Cardiac fibroblast (primary cell): ENCODE results near the gene PLA2G1B.

ENCODE experiments used
- DNase-seq, 2 donors: peaks; one replicate each; pipeline versions ENCODE4 v3.0.0 to v3.0.0-alpha.2; 2010; ENCODE audit warnings: low read depth in 2 of 2
- H3K4me3 ChIP-seq, 2 donors: replicated peaks in 1 of 2; 1 replicate in 1 of 2; 2 replicates in 1 of 2; pipeline ENCODE4 v1.5.1; 2011; ENCODE audit warnings: low read depth in 2 of 2, low read length in 2 of 2, mild to moderate bottlenecking in 2 of 2, moderate library complexity in 1 of 2
- CTCF ChIP-seq: IDR thresholded peaks from one replicate; pipeline ENCODE4 v1.5.1; 2011; ENCODE audit warnings: low read depth, mild to moderate bottlenecking, low read length, inconsistent platforms

PLA2G1B gene

DNA sequence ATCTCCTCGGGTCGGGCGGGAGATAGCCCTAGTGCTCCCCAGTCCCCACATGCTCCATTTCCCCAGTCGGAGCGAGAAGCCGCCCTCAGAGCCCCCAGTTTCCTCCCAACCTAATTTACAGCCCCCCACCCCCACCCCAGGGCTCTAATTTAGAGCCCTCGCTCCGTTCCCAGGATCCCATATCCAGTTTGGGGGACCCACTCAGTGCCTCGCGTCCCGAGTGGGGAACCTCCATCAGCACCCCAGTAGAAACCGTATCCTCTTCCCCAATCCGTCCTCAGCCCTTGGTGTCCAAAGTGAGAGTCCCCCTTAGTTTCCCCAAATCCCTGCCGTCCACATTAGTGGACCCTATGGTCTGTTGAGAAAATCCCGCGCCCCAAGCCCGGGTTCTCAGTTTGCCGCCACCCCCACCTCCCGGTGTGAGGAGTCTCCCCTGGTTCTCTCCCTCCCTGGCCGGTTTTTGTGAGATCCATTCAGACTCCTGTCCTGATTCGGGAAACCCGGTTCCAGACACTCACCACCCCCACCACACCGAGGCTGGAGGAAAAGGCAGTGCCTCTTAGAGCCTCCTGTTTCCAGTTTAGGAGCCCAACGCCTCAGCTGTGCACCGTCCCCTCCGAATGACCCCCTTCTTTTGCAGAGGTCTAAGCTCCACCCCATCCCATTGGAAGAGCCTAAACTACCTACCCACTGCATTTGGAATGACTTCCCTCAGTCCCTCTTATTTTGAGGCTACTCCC lies 42.2 kb upstream of the PLA2G1B start:
- DNase-seq = no peak
- no peak for TF ChIP-seq CTCF
- H3K4me3 ChIP-seq = peak overlapping the region in 1 of 2 donors; percentile 11

DNA sequence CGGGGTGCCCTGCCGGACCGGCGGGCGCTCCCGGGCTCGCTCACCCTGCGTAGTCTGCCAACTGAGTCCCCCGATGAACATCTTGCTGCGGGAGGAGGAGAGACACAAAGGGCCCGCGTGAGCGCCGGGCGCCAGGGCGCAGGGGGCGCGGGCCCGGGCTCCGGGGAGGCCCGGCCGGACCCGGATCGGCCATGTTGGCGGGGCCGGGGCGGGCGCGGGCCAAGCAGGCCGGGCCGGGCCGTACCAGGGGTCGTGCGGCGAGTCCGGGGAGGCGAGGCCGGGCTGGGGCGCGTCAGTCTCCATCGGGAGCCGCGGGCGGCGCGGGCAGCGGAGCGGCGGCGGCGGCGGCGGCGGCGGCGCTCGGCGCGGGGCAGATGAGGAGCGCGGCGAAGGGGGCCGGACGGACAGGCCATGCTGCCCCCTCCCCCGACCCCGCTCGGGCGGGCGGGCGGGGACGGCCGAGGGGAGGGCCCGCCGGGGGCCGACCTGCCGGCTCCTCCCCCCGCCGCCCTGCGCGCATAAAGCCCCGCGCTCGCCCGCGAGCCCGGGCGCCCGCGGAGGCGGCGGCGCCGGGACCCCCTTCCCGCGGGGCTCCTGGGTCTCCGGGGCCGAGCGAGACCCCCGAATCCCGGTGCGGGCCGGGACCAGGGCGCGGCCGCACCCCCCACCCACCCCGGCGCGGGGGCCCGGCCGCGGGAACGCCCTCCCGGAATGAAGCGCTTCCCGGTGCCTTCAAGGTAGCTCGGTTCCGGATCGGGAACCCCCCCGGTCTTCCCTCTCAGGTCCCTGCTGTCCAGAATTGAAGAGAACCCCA lies 41.4 kb upstream of the PLA2G1B start, which contains the start of gene MSI1:
Gene MSI1, minus strand, starts transcription at position 376 of the 814 bp plus-strand sequence. Its CDS starts 73 bp downstream, at position 303.
- H3K4me3 ChIP-seq = peak within 1 kb of the TSS in 1 of 2 donors; percentile 11
- no peak for TF ChIP-seq CTCF
- DNase-seq = no peak

GRCh38 chr12:120367924-120368788 lies 40.6 kb upstream of the PLA2G1B start:
- TF ChIP-seq CTCF = no peak
- no peak overlapping the region for H3K4me3 ChIP-seq
- no peak for DNase-seq

DNA sequence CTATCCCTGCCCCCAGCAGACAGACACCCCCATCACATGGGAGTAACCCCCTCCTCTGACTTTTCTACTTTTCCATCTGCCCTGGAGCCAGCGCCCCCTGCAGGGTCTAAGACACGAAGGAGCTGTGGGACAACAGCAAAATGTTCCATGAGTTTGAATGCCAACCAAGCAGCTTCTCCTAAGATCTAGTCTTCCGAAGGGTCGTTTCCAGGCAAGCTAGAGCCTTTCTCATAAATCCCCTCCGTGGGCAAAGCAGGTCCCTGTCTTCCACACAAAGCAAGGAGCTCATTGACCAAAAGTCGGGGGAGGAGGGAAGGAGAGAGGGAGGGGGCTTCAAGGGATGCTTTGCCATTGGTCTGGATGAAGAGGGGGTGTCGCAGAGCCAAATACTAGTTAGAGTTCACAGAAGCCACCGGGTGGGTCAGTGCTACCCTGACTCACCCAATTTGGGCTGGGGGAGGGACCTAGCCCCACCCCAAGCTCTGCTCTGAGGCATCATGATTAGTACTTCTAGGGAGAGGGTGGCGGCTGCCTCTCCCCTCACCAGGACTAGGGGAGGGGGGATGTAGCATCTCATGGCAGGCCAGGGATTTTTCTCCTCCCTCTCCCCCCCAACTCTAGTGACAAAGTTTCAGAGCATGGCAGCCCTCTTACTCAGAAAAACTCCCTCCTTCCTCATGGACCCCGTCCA lies 39.8 kb upstream of the PLA2G1B start:
- peak; percentile 32 for TF ChIP-seq CTCF
- DNase-seq = no peak
- H3K4me3 ChIP-seq = no peak overlapping the region

DNA sequence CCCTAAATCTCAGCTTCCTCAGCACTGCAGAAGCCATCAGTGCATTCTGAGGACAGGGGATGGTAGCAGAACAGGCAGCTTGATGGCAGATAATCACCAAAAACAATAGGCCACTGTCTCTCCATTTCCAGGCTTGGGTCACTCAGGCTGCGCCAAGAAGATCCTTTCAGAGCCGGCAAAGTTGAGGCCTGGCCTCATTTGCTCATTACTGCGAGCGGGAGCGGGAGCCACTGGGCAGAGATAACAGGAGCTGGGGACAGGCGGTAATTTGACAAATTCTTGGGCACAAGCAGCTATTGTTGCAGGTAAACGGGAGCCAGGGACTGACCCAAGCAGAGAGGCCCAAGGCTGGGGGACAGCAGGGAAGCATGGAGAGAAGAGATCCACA lies 39.3 kb upstream of the PLA2G1B start:
- no peak for DNase-seq
- H3K4me3 ChIP-seq = no peak overlapping the region
- TF ChIP-seq CTCF = no peak

DNA sequence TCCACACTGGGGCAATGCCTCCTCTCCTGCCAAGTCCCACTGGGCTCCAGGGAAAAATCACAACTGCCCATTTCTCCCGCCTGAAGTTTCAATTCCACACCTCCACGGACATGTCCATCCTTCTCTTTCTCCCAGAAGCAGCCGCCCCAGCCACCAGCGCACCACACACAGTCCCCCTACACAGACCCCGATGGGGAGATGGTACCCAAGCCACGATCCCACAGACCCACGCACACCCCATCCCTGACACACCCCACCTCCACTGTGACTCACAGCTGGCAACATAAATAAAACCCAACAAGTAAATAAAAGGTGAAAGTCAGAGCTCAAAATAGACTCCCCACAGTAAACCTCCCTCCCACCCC lies 38.7 kb upstream of the PLA2G1B start:
- DNase-seq = no peak
- no peak for TF ChIP-seq CTCF
- no peak overlapping the region for H3K4me3 ChIP-seq
